WTC11 (cell line): Measurements from ENCODE around the gene SLC20A1. TPM values are rescaled to one million over a fixed set of nuclear protein-coding genes. Genes with fewer than 3 reads are reported as not detected.

Experiments
- ATAC-seq: fragments of 200-7000 bp; cut with Tn5 transposase; 2 replicates; pipeline ENCODE4 v1.10.0; 2021; ENCODE audit warnings: mild to moderate bottlenecking, moderate library complexity
- CTCF ChIA-PET: fragments of 300-600 bp; sonication (Branson Sonifier 250); formaldehyde crosslinking; loops from one replicate; lab custom pipeline; 2021; ENCODE audit warnings: antibody characterized with exemption; lab: Charles Lee
- POLR2A ChIA-PET: fragments of 350-600 bp; sonication (Branson Sonifier 250); formaldehyde crosslinking; loops from one replicate; lab custom pipeline; 2021; ENCODE audit warnings: antibody characterized with exemption; lab: Charles Lee
- DNase-seq: peaks from one replicate; pipeline ENCODE4 v3.0.0; 2021; ENCODE audit warnings: low spot score
- H3K27ac Mint-ChIP-seq: 2 replicates; pipeline ENCODE4 v1.8.0; 2021; ENCODE audit warnings: mixed read lengths
- H3K27me3 Mint-ChIP-seq: 2 replicates; pipeline ENCODE4 v1.8.0; 2021; ENCODE audit warnings: low read depth, mild to moderate bottlenecking, moderate library complexity, mixed read lengths
- H3K36me3 Mint-ChIP-seq: 2 replicates; pipeline ENCODE4 v1.8.0; 2021; ENCODE audit warnings: mixed read lengths
- H3K4me1 Mint-ChIP-seq: 2 replicates; pipeline ENCODE4 v1.8.0; 2022; ENCODE audit warnings: mixed read lengths
- H3K4me3 Mint-ChIP-seq: 2 replicates; pipeline ENCODE4 v1.8.0; 2021; ENCODE audit warnings: mild to moderate bottlenecking, moderate library complexity, mixed read lengths
- H3K9me3 Mint-ChIP-seq: 2 replicates; pipeline ENCODE4 v1.8.0; 2021; ENCODE audit warnings: mixed read lengths
- FOXJ3 ChIP-seq: sonication (generic); formaldehyde crosslinking; IDR thresholded peaks from 2 replicates; pipeline ENCODE4 v1.9.0; 2021; ENCODE audit warnings: missing genetic modification reagents, mild to moderate bottlenecking, borderline replicate concordance
- FOXK1 ChIP-seq: sonication (generic); formaldehyde crosslinking; IDR thresholded peaks from 2 replicates; pipeline ENCODE4 v1.8.0; 2022; ENCODE audit warnings: mild to moderate bottlenecking, moderate library complexity, missing genetic modification reagents
- HMGA2 ChIP-seq: fragments of 250-450 bp; sonication (Bioruptor Pico); IDR thresholded peaks from 2 replicates; pipeline ENCODE4 v1.4.0; 2021; ENCODE audit warnings: mild to moderate bottlenecking, moderate library complexity
- JUN ChIP-seq: sonication (generic); formaldehyde crosslinking; IDR thresholded peaks from 2 replicates; pipeline ENCODE4 v1.8.0; 2023; ENCODE audit warnings: mild to moderate bottlenecking, missing genetic modification reagents
- KAT7 ChIP-seq: sonication (generic); formaldehyde crosslinking; IDR thresholded peaks from 2 replicates; pipeline ENCODE4 v1.8.1; 2023; ENCODE audit warnings: missing genetic modification reagents, mild to moderate bottlenecking, borderline replicate concordance
- NFATC4 ChIP-seq: fragments of 250-450 bp; sonication (Bioruptor Pico); IDR thresholded peaks from 2 replicates; pipeline ENCODE4 v1.9.0; 2021; ENCODE audit warnings: mild to moderate bottlenecking
- NR1H2 ChIP-seq: sonication (generic); formaldehyde crosslinking; IDR thresholded peaks from 2 replicates; pipeline ENCODE4 v1.9.0; 2021; ENCODE audit warnings: mild to moderate bottlenecking, moderate library complexity, missing genetic modification reagents
- TCF7 ChIP-seq: sonication (generic); formaldehyde crosslinking; IDR thresholded peaks from 2 replicates; pipeline ENCODE4 v1.8.0; 2022; ENCODE audit warnings: mild to moderate bottlenecking, low read depth, missing genetic modification reagents, moderate library complexity
- TEAD1 ChIP-seq: sonication (generic); formaldehyde crosslinking; IDR thresholded peaks from 2 replicates; pipeline ENCODE4 v1.8.0; 2022; ENCODE audit warnings: mild to moderate bottlenecking, missing genetic modification reagents
- ZBTB21 ChIP-seq: sonication (generic); formaldehyde crosslinking; IDR thresholded peaks from 2 replicates; pipeline ENCODE4 v1.8.1; 2023; ENCODE audit warnings: mild to moderate bottlenecking, missing genetic modification reagents, borderline replicate concordance
- ZNF121 ChIP-seq: sonication (generic); formaldehyde crosslinking; IDR thresholded peaks from 2 replicates; pipeline ENCODE4 v1.8.0; 2023; ENCODE audit warnings: missing genetic modification reagents
- ZNF671 ChIP-seq: fragments of 250-450 bp; sonication (Bioruptor Pico); IDR thresholded peaks from 2 replicates; pipeline ENCODE4 v1.8.0; 2021; ENCODE audit warnings: mild to moderate bottlenecking
- total RNA-seq: library from RNA; stranded (reverse); gene quantifications from 3 replicates; pipeline ENCODE4 v1.2.3, GENCODE V29; 2021
- TF ChIP-seq, protein P1 (sequence below): fragments of 250-450 bp; sonication (Bioruptor Pico); IDR thresholded peaks from 2 replicates; pipeline ENCODE4 v1.8.0; 2021; ENCODE audit warnings: mild to moderate bottlenecking
- TF ChIP-seq, protein P2 (sequence below): sonication (generic); formaldehyde crosslinking; IDR thresholded peaks from 2 replicates; pipeline ENCODE4 v1.8.0; 2022; ENCODE audit warnings: mild to moderate bottlenecking, missing genetic modification reagents
- TF ChIP-seq, protein P3 (sequence below): sonication (generic); formaldehyde crosslinking; IDR thresholded peaks from 2 replicates; pipeline ENCODE4 v1.8.1; 2023; ENCODE audit warnings: mild to moderate bottlenecking, moderate library complexity, missing genetic modification reagents
- TF ChIP-seq, protein P4 (sequence below): sonication (generic); formaldehyde crosslinking; conservative IDR thresholded peaks from 2 replicates; pipeline ENCODE4 v1.8.1; 2022; ENCODE audit warnings: mild to moderate bottlenecking, missing genetic modification reagents
- TF ChIP-seq, protein P5 (sequence below): sonication (generic); formaldehyde crosslinking; IDR thresholded peaks from 2 replicates; pipeline ENCODE4 v1.8.0; 2023; ENCODE audit warnings: missing genetic modification reagents
- TF ChIP-seq, protein P6 (sequence below): sonication (generic); formaldehyde crosslinking; IDR thresholded peaks from 2 replicates; pipeline ENCODE4 v1.8.1; 2023; ENCODE audit warnings: mild to moderate bottlenecking, missing genetic modification reagents, moderate library complexity
- TF ChIP-seq, protein P7 (sequence below): fragments of 250-450 bp; sonication (Bioruptor Pico); IDR thresholded peaks from 2 replicates; pipeline ENCODE4 v1.9.0; 2021; ENCODE audit warnings: mild to moderate bottlenecking, borderline replicate concordance
- TF ChIP-seq, protein P8 (sequence below): sonication (generic); formaldehyde crosslinking; IDR thresholded peaks from 2 replicates; pipeline ENCODE4 v1.8.0; 2022; ENCODE audit warnings: mild to moderate bottlenecking, missing genetic modification reagents

The SLC20A1 gene
- total RNA-seq, 1 experiment from 2014 or later: 59.9 TPM

DNA sequence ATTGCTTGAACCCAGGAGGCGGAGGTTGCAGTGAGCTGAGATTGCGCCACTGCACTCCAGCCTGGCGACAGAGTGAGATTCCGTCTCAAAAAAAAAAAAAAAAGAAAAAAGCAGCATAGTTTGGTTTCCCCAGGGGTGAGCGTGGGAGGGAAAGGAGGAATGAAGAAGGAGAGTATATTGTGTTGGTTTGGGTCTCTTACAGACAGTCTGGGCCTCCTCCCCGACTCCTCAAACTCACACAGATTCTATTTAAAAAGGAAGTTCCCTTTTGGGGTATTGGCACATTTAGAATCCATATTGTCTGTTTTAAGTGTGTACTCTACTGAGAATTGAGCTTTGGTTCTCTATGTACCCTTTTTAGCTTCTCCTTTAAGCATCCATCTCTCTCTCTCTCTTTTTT lies 27.4 kb upstream of the SLC20A1 start:
- TF ChIP-seq, protein P1, sequence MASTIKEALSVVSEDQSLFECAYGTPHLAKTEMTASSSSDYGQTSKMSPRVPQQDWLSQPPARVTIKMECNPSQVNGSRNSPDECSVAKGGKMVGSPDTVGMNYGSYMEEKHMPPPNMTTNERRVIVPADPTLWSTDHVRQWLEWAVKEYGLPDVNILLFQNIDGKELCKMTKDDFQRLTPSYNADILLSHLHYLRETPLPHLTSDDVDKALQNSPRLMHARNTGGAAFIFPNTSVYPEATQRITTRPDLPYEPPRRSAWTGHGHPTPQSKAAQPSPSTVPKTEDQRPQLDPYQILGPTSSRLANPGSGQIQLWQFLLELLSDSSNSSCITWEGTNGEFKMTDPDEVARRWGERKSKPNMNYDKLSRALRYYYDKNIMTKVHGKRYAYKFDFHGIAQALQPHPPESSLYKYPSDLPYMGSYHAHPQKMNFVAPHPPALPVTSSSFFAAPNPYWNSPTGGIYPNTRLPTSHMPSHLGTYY (CRISPR knock-in tag): no peak
- no peak for TF ChIP-seq ZBTB21 (CRISPR knock-in tag)
- TF ChIP-seq TCF7 (CRISPR knock-in tag): no peak
- TF ChIP-seq FOXK1 (CRISPR knock-in tag): no peak
- TF ChIP-seq ZNF121 (CRISPR knock-in tag): no peak
- TF ChIP-seq, protein P2, sequence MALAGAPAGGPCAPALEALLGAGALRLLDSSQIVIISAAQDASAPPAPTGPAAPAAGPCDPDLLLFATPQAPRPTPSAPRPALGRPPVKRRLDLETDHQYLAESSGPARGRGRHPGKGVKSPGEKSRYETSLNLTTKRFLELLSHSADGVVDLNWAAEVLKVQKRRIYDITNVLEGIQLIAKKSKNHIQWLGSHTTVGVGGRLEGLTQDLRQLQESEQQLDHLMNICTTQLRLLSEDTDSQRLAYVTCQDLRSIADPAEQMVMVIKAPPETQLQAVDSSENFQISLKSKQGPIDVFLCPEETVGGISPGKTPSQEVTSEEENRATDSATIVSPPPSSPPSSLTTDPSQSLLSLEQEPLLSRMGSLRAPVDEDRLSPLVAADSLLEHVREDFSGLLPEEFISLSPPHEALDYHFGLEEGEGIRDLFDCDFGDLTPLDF: no peak
- TF ChIP-seq, protein P3, sequence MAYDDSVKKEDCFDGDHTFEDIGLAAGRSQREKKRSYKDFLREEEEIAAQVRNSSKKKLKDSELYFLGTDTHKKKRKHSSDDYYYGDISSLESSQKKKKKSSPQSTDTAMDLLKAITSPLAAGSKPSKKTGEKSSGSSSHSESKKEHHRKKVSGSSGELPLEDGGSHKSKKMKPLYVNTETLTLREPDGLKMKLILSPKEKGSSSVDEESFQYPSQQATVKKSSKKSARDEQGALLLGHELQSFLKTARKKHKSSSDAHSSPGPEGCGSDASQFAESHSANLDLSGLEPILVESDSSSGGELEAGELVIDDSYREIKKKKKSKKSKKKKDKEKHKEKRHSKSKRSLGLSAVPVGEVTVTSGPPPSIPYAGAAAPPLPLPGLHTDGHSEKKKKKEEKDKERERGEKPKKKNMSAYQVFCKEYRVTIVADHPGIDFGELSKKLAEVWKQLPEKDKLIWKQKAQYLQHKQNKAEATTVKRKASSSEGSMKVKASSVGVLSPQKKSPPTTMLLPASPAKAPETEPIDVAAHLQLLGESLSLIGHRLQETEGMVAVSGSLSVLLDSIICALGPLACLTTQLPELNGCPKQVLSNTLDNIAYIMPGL: no peak
- TF ChIP-seq, protein P4, sequence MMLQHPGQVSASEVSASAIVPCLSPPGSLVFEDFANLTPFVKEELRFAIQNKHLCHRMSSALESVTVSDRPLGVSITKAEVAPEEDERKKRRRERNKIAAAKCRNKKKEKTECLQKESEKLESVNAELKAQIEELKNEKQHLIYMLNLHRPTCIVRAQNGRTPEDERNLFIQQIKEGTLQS (CRISPR knock-in tag): no peak
- TF ChIP-seq NFATC4 (CRISPR knock-in tag): no peak
- no peak for DNase-seq
- peaks cover 33% of the 10 kb centered on the region for H3K4me1 Mint-ChIP-seq
- no peaks in the 10 kb centered on the region; the same call in 1 of the 2 replicates for H3K27me3 Mint-ChIP-seq
- H3K27ac Mint-ChIP-seq: no peak overlapping the region
- no peak for ATAC-seq
- CTCF ChIA-PET: interaction anchor here (0.7 kb wide), 1 partner anchor 51 kb away, joined by 3 read pairs; no protein-coding TSS in a partner anchor
- H3K4me3 Mint-ChIP-seq: no peak overlapping the region
- POLR2A ChIA-PET: no interaction called here
- H3K9me3 Mint-ChIP-seq: no peaks in the 10 kb centered on the region
- H3K36me3 Mint-ChIP-seq: no peaks in the 10 kb centered on the region

DNA sequence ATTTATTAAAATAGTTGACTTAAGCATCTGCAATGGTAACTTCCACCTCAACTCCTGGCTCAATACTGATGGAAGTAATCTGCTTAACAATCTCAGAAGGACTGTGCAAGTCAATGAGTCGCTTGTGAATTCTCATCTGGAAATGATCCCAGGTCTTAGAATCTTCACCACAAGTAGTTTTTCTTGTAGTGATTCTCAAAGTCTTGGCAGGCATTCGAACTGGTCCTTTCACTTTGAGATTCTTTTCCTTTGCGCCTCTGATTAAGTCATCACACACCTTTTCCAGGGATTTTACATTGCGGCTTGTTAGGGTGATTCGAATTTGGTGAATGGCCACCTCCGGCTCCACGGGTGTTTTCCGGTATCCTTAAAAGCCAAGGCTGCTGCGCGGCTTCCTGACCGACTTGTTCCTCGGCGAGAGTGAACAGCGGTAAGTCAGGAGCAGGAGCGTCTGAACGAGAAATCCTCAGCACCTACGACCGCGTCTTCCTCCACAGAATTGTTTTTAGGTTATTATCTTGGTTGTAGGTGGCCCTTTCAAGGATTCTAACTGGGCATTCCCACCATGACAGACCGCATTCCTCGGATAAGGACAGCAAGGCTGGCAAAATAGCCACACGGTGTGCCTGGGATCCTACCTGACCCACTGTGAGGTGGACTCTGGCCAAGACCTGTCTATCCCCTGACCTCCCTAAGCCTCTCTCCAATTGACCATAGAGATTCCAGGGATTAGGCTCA lies 23.8 kb upstream of the SLC20A1 start:
- H3K4me3 Mint-ChIP-seq: no peak overlapping the region
- CTCF ChIA-PET: interaction anchor here (1.2 kb wide), 1 partner anchor 105 kb away, joined by 3 read pairs; no protein-coding TSS in a partner anchor

DNA sequence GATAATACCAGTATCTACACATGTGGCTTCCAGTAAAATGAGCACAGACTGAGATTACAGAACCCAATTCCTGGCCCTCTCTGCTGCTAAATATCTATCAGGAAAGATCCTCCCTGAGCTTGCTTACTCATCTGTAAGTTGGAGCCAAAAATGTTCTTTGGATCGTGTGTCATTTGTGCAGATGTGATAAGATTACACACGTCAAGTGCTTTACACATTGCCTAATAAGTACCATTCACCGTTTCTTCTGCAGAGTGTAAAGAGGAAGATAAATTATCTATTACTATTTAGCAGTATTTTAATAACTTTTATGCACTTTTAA lies 23.2 kb upstream of the SLC20A1 start:
- CTCF ChIA-PET: interaction anchor here (1.1 to 1.2 kb wide), 2 partner anchors 20 to 105 kb away, joined by 3 to 5 read pairs; no protein-coding TSS in a partner anchor
- ATAC-seq (no peak), DNase-seq (no peak)
- Mint-ChIP-seq H3K4me1 (peaks cover 13% of the 10 kb centered on the region), H3K36me3 (no peaks in the 10 kb centered on the region), H3K4me3 (no peak overlapping the region), H3K27ac (0 out of 2 replicates have a peak overlapping the region, but pooled peaks have one; percentile 48), H3K27me3 (no peaks in the 10 kb centered on the region), H3K9me3 (no peaks in the 10 kb centered on the region)
- POLR2A ChIA-PET: interaction anchor here (0.7 kb wide), 1 partner anchor 87 kb away, joined by 3 read pairs; no protein-coding TSS in a partner anchor
- TF ChIP-seq TEAD1 (CRISPR knock-in tag) (no peak), JUN (CRISPR knock-in tag) (no peak), NR1H2 (CRISPR knock-in tag) (no peak), HMGA2 (CRISPR knock-in tag) (no peak), FOXJ3 (CRISPR knock-in tag) (no peak), ZNF671 (CRISPR knock-in tag) (no peak), KAT7 (CRISPR knock-in tag) (no peak)
- TF ChIP-seq, protein P5, sequence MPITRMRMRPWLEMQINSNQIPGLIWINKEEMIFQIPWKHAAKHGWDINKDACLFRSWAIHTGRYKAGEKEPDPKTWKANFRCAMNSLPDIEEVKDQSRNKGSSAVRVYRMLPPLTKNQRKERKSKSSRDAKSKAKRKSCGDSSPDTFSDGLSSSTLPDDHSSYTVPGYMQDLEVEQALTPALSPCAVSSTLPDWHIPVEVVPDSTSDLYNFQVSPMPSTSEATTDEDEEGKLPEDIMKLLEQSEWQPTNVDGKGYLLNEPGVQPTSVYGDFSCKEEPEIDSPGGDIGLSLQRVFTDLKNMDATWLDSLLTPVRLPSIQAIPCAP: no peak
- TF ChIP-seq, protein P6, sequence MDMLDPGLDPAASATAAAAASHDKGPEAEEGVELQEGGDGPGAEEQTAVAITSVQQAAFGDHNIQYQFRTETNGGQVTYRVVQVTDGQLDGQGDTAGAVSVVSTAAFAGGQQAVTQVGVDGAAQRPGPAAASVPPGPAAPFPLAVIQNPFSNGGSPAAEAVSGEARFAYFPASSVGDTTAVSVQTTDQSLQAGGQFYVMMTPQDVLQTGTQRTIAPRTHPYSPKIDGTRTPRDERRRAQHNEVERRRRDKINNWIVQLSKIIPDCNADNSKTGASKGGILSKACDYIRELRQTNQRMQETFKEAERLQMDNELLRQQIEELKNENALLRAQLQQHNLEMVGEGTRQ: no peak
- TF ChIP-seq, protein P7, sequence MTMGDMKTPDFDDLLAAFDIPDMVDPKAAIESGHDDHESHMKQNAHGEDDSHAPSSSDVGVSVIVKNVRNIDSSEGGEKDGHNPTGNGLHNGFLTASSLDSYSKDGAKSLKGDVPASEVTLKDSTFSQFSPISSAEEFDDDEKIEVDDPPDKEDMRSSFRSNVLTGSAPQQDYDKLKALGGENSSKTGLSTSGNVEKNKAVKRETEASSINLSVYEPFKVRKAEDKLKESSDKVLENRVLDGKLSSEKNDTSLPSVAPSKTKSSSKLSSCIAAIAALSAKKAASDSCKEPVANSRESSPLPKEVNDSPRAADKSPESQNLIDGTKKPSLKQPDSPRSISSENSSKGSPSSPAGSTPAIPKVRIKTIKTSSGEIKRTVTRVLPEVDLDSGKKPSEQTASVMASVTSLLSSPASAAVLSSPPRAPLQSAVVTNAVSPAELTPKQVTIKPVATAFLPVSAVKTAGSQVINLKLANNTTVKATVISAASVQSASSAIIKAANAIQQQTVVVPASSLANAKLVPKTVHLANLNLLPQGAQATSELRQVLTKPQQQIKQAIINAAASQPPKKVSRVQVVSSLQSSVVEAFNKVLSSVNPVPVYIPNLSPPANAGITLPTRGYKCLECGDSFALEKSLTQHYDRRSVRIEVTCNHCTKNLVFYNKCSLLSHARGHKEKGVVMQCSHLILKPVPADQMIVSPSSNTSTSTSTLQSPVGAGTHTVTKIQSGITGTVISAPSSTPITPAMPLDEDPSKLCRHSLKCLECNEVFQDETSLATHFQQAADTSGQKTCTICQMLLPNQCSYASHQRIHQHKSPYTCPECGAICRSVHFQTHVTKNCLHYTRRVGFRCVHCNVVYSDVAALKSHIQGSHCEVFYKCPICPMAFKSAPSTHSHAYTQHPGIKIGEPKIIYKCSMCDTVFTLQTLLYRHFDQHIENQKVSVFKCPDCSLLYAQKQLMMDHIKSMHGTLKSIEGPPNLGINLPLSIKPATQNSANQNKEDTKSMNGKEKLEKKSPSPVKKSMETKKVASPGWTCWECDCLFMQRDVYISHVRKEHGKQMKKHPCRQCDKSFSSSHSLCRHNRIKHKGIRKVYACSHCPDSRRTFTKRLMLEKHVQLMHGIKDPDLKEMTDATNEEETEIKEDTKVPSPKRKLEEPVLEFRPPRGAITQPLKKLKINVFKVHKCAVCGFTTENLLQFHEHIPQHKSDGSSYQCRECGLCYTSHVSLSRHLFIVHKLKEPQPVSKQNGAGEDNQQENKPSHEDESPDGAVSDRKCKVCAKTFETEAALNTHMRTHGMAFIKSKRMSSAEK: no peak

More for the DNA sequence above, 23.8 kb upstream of the SLC20A1 start:
- Mint-ChIP-seq H3K36me3 (no peaks in the 10 kb centered on the region), H3K9me3 (no peaks in the 10 kb centered on the region), H3K4me1 (peaks cover 13% of the 10 kb centered on the region), H3K27me3 (no peaks in the 10 kb centered on the region), H3K27ac (0 out of 2 replicates have a peak overlapping the region, but pooled peaks have one; percentile 48)
- TF ChIP-seq, protein P8, sequence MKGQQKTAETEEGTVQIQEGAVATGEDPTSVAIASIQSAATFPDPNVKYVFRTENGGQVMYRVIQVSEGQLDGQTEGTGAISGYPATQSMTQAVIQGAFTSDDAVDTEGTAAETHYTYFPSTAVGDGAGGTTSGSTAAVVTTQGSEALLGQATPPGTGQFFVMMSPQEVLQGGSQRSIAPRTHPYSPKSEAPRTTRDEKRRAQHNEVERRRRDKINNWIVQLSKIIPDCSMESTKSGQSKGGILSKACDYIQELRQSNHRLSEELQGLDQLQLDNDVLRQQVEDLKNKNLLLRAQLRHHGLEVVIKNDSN: no peak
- POLR2A ChIA-PET: interaction anchor here (0.7 kb wide), 1 partner anchor 88 kb away, joined by 3 read pairs; no protein-coding TSS in a partner anchor
- no peak for DNase-seq
- ATAC-seq: no peak
